HG02798 (cell line): Measurements from ENCODE around the gene UPK1B.
"Not testable (repeated sequence)": the region's sequence is repeated elsewhere in the genome, so short reads cannot be mapped to it uniquely, and the experiment has no call there.

ENCODE experiments used
- ATAC-seq: cut with Tn5 transposase; IDR thresholded peaks from one replicate; pipeline ENCODE4 v1.9.1; 2021; ENCODE audit warnings: mild to moderate bottlenecking; ENCODE audit not compliant: unreplicated experiment, poor library complexity

UPK1B gene

GRCh38 chr3:119220970-119221667, 47.7 kb downstream of the UPK1B start:
- ATAC-seq = no peak

- no peak for ATAC-seq
Measured at GRCh38 chr3:119221779-119222320, 48.5 kb downstream of the UPK1B start.

- no peak for ATAC-seq
Measured at GRCh38 chr3:119222391-119222790, 49.0 kb downstream of the UPK1B start.

GRCh38 chr3:119223511-119223910, 50.1 kb downstream of the UPK1B start:
- no peak for ATAC-seq

GRCh38 chr3:119225121-119225520, 51.7 kb downstream of the UPK1B start:
- no peak for ATAC-seq

GRCh38 chr3:119227070-119227850, 53.9 kb downstream of the UPK1B start:
- ATAC-seq = no peak

- no peak for ATAC-seq
Measured at GRCh38 chr3:119228373-119229145, 55.2 kb downstream of the UPK1B start.

GRCh38 chr3:119229190-119229589, 55.8 kb downstream of the UPK1B start:
- no peak for ATAC-seq

GRCh38 chr3:119230071-119230470, 56.7 kb downstream of the UPK1B start:
- ATAC-seq = no peak

GRCh38 chr3:119230745-119231144, 57.3 kb downstream of the UPK1B start:
- no peak for ATAC-seq

GRCh38 chr3:119234610-119235009, 61.2 kb downstream of the UPK1B start:
- ATAC-seq = no peak

- ATAC-seq = no peak
Measured at GRCh38 chr3:119235151-119235550, 61.8 kb downstream of the UPK1B start.

- ATAC-seq = no peak
Measured at GRCh38 chr3:119236756-119237155, 63.4 kb downstream of the UPK1B start.

- no peak for ATAC-seq
Measured at GRCh38 chr3:119237299-119237698, 63.9 kb downstream of the UPK1B start.

GRCh38 chr3:119238363-119238762, 65.0 kb downstream of the UPK1B start:
- no peak for ATAC-seq

- ATAC-seq = no peak
Measured at GRCh38 chr3:119239206-119239820, 65.9 kb downstream of the UPK1B start.

GRCh38 chr3:119240101-119240590, 66.7 kb downstream of the UPK1B start:
- peak; percentile 14 for ATAC-seq

- ATAC-seq = peak; percentile 91
Measured at GRCh38 chr3:119240591-119241434, 67.4 kb downstream of the UPK1B start, which contains the start of gene B4GALT4. B4GALT4 (minus strand) TSS chr3:119240878; CDS start chr3:119230099, 10,779 bp downstream.

GRCh38 chr3:119242387-119243057, 69.1 kb downstream of the UPK1B start:
- ATAC-seq = not testable (repeated sequence)
